ENCODE measurements around the gene TSPAN11. TPM values are rescaled to one million over a fixed set of nuclear protein-coding genes. Genes with fewer than 3 reads are reported as not detected.

The TSPAN11 gene
- total RNA-seq, 1 donor from 2014 or later: 2.6 TPM

DNA sequence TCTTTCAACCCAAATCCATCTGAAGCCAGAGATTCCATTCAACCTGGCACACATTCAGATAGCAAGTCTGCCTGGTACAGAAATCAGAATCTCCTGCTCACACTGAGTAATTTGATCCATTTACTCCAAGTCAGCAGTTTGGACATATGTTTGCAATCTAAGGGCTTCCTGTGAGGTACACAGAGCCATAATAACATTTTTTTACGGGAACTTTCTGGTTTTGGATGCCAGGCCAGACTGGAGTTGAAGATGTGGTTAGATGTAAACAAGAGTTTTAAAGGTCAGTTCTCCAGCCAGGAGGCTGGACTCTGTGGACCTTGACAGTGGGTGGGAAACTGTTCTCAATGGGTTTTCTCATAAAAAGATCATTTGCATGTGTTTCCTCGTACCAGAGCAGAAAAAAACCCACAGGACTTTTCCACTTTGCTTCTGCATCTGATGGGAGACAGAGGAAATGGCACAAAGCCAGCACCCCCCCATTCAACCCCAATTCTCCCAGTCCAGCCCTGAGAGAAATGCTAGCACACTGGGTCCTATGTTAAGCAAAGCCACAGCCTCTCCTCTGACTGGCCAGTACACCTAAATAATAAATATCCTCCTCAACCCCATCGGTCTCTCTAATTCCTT, 17.7 kb upstream of the TSPAN11 start:
- ATAC-seq: peak; percentile 66
- no peak for DNase-seq
- intact Hi-C loops (cut with micrococcal nuclease): no loop called here

DNA sequence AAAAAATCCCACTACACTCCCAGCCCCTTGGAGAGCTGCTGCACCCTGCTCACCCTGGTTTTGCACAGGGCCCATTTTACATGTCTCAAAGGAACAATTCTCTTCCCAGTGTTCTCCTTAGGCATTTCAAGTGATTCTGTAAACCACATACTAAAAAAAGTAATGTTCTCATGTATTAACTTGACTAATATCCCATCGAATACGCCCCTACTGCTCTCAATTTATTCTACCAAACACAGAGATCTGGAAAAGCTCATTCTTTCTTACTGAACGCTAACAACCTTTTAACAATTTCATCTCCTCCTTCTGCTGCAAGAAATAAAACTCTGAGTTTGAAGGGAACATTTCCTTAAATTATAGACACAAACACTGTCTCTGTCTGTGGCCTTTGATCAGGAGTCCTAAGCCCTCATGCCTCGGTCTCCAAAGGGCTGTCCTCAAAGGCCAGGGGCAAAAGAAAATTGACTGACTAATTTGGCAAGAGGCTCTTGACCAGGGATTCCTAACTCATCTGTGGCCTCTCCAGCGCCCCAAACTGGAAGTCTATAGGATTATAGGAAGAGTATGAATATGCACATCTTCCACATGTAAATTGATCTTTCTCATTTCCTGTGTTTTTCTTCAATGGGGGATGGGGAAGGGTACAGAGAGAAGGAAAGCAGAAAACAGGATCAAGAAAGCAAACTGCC, 17.1 kb upstream of the TSPAN11 start:
- DNase-seq (no peak), ATAC-seq (no peak)
- intact Hi-C loops (cut with micrococcal nuclease): no loop called here

DNA sequence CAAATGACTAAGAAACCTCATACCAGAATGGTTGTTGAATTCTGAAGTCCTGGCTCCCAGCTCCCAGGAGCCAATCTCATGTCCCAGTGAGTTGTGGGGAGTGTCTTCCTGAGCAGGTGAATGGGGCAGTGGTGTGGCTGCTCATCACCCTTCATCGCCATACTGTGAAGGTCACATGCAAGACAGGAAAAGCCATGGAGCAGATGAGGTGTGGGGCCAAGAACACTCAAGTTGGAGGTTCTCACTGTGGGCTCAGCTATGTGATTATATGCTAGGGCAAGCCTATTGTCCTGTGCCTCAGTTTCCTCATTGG, 16.6 kb upstream of the TSPAN11 start:
- ATAC-seq: no peak
- DNase-seq: no peak
- intact Hi-C loops (cut with micrococcal nuclease): no loop called here

DNA sequence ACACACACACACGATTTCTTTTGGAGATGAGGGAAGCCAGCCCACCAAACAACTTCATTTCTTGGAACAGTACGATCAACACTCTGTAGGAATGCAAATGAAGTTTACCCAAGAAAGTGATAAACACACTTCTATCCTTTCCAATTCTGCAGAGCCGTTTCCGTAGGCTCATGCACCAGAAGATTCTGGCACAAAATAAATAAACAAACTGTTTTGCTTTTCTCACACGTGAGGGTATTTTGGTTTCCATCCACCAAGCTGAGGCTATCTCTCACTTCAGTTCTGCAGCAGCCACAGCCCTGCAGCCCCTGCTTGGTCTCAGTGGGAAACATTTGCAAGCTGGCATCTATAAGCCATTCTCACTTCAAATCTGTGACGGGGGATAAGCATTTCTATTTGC, 15.3 kb upstream of the TSPAN11 start:
- DNase-seq (no peak), ATAC-seq (no peak)
- intact Hi-C loops (cut with micrococcal nuclease): no loop called here

DNA sequence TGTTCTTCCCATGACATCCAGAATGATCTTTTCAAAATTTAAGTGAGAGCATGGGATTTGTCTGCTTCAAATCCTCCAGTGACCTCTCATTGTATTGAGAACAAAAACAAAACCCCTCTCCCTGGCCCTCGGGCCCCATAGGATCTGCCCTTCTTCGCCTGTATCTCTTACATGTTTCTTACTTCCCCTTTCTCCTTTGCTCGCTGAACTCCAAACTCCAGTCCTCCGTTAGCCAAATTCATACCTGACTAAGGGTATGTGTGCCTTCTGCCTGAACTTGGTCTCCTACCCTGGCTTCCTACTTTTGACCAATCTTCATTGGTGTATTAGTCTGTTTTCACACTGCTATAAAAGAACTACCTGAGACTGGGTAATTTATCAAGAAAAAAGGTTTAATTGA, 13.2 kb upstream of the TSPAN11 start:
- intact Hi-C loops (cut with micrococcal nuclease): no loop called here
- ATAC-seq (no peak), DNase-seq (no peak)

DNA sequence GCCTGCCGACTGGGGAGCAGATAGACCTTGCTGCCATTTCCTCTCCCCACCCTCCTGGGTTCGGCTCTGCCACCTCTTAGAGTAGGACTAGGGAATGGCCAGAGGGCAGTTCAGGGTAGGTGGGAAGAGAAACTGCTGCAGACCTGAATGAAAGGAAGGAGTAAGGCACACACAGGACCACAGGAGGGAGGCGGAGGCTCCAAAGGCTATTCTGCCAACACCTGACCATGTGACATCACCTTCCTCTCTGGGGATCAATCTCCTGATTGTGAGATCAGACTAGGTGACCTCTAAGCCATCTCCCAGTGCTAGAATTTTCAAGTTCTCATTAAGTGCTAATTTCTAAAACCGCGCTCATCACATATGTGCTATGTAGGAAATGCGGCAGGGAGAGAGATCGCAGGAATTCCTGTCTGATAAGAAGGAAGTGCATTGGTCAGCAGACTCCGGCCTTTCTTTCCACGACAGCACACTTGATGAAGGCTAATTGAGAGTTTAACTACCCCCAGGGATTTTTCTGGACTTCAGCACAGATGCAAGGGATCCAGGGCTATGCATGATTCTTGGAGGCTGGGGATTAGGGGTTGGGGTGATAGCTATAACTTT, 11.5 kb upstream of the TSPAN11 start:
- ATAC-seq: no peak
- intact Hi-C loops (cut with micrococcal nuclease): no loop called here
- DNase-seq: no peak

DNA sequence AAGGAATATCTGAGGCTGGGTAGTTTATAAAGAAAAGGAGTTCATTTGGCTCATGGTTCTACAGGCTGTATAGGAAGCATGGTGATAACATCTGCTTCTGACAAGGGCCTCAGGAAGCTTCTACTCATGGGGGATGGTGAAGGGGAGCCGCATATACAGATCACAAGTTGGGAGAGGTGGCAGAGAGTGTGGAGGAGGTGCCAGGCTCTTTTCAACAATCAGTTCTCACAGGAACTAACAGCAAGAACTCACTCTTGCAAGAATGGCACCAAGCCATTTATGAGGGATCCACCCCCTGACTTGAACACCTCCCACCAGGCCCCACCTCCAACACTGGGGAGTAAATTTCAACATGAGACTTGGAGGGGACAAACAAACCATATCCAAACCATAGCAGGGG, 3.5 kb upstream of the TSPAN11 start:
- DNase-seq (no peak), ATAC-seq (peak; percentile 39)
- intact Hi-C loops (cut with micrococcal nuclease): no loop called here

DNA sequence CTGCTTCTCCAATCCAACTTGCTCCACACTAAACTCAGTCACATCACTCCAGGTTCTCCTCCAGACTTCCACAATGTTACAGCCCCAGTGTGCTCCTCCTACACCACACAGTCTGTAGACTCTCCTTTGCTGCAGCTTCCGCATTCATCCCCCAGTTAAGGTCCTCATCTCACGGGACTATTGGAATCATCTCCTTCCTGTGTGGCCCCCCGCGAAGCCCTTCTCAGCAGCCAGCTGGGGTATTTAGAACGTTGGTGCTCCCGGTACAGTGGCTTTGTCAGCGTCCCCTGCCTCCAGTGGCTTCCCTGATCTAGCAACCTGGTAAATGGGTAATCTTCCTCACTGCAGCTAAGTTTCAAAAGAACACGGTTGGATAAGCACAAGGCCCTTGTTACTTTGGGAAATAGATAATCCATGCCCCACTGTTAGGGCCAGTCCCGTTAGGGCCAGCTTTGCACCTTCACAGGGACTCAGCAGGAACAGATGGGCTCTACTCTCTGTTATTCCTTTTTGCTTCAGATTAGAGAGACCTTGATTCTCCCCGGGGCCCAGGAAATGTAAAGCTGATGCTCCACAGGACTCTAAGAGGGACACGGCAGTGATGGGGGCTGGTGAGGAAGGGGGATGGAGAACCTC, 823 bp upstream of the TSPAN11 start:
- ATAC-seq (no peak), DNase-seq (no peak)
- intact Hi-C loops (cut with micrococcal nuclease): no loop called here

DNA sequence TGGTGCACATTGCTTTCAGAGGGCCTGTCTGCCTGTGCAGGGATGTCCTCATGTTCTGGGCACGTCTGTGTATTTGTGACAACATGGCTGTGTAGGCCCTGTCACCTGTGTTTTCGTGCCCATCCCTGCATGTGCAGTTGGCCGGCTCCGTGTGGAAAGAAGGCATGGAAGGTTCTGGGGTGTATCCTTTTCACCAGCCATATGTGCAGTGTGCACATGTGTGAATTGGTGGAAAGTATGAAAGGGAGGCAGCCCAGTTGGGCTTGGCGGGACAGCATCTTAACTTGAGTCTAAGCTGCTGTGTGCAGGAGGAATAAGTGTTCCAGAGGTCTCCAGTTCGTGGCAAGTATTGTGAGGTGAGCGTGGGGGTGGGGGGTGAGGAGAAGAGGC, 669 bp downstream of the TSPAN11 start:
- no peak for ATAC-seq
- intact Hi-C loops (cut with micrococcal nuclease): no loop called here
- DNase-seq: no peak

DNA sequence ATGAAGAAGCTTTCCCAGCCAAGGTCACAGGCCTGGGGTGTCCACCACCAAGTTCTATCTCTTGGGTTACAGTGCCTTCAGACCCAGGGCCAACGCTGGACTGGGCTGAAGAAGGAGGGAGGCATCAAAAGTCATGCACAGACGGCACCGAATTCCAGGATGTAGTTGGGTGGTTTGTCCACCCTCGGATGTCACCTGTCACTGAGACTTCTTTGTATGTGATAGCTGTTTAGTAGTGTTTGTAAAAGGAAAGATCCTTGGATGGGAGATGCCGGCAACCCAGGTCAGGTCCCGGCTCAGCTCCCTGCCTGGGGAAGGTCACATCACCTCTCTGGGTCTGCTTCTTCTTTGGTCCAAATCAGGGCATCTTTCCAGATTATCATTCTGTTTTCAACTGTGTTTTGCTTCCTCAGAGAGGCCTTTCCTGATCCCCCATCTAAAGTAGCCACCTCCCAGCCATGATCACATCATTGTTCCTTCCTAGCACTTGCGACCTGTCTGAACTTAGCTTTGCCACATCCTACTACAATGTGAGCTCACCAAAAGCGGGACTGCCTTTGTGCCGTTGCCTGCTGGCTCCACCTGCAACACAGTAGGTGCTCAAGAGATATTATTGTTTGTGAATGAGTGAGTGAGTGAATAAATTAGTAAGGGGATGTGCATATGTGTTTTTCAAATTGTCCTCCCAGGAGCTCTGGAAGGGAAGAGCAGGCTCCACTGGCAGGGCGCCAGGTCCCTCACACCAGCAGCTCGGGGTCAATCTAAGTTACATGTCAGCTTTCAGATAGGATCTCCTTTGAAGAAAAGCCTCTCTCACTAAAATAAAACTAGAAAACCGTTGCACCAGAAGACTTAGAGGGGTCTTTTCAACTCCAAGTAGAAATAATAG, 2.1 kb downstream of the TSPAN11 start:
- intact Hi-C loops (cut with micrococcal nuclease): no loop called here
- ATAC-seq: no peak
- peak; percentile 76 for DNase-seq

DNA sequence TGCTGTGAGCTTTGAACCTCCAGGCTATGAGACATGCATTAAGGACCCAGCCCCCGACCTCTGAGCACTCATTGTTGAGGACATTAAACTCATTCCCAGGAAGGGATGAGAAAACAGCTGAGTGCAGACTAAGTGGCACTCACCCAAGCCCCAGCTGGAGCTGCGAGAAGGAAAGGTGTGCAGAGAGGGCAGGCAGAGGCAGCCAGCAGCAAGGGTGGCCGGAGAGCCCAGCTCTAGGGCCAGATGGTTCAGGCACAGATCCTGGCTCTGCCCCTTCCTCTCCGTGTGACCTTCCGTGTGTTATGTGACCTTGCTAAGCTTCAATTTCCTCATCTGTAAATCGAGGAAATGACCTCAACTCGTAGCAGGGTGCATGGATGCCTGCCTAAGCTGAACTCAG, 3.7 kb downstream of the TSPAN11 start:
- DNase-seq: no peak
- no peak for ATAC-seq

DNA sequence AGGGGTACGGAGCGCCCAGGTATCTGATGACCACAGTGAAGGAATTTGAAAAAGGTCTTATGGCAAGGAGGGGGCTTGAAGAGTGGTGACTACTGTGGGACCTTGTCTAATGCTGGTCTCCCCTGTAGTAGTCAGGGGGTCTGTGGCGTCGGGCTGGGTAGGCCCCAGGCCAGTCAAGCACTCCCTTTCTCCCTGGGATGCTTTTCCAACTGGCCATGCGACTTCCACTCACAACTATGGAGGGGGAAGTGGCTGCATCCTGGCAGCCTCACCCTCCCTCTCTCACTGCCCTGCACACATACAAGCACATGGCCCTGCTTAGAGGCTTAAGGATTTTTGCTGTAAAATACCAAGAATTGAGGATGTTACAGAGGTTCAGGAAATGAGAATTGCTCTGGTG, 4.1 kb downstream of the TSPAN11 start:
- intact Hi-C loops (cut with micrococcal nuclease): no loop called here
- no peak for DNase-seq
- no peak for ATAC-seq

More for the DNA sequence above, 3.7 kb downstream of the TSPAN11 start:
- intact Hi-C loops (cut with micrococcal nuclease): no loop called here

DNA sequence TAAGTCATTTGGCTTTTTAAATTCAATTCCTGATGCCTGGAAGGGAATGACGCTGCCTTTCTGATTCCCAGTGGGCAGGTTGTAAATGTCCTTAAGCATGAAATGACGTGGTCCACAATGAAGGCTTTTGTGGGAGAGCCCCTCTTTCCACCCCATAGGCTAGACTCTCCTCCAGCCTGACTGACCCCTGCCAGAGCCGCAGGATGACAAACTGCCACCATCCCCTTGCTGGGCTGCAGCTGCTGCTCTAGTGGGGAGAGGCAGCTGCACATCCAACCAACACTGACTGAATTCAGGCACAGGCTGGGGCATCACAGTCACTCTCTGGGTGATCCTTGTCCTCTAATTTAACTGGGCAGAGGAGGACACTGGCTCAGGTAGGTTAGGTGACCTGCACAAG, 6.3 kb downstream of the TSPAN11 start:
- ATAC-seq (no peak), DNase-seq (no peak)
- intact Hi-C loops (cut with micrococcal nuclease): no loop called here

DNA sequence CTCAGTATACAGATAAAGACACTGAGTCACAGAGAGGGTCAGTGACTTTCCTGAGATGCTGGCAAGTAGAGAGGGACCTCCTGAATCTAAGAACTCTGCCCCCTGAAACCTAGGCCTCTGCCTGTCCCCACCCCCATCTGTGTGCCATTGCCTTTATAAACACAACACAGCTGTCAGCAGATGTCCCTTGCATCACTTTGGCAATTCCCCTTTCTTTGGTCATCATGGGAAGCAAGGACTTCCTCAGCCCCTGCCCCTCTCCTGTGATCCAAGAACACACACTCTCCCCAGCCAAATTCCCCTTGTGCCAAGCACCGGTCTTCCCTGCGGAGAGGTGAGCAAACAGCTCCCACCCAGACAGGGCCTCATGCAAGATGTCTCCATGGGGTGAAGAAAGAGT, 8.3 kb downstream of the TSPAN11 start:
- no peak for DNase-seq
- ATAC-seq: no peak
- intact Hi-C loops (cut with micrococcal nuclease): no loop called here

DNA sequence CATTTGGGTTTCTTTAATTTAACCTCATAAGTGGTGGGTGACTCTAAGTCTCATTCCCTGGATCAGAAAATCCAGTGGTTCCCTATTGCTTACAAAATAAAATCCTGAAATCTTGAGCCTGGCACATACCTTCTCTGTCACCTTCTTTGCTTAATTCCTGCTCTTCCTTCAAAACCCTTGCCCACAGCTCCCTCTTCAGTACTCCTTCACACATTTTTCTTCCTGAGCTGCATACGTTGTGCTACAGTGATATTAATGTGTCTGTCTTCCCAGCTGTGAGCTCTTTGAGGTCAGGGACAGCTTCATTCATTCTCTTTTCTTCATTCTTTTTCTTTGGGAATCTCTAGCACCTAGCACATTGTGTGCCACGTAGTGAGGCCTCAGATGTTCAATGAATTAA, 9.5 kb downstream of the TSPAN11 start:
- ATAC-seq (no peak), DNase-seq (no peak)
- intact Hi-C loops (cut with micrococcal nuclease): no loop called here

DNA sequence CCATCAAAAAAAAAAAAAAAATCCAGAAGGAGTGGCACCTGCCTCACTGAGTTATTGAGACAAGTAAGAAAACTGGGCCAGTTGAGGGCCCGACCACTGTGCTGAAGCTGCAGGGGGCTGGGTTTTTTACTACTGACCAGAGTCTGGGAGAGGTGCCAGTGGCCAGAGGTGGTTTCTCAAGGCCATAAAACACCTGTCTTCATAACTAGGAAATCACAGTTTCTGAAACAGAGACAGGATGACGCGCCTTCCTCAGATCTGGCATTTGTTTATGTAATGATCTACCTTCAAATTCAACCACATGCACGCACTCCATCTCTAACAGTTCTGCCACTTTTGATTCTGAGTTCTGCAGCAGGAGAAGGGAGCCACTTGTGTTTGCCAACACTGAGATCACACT, 12.7 kb downstream of the TSPAN11 start:
- intact Hi-C loops (cut with micrococcal nuclease): no loop called here
- ATAC-seq (no peak), DNase-seq (no peak)

DNA sequence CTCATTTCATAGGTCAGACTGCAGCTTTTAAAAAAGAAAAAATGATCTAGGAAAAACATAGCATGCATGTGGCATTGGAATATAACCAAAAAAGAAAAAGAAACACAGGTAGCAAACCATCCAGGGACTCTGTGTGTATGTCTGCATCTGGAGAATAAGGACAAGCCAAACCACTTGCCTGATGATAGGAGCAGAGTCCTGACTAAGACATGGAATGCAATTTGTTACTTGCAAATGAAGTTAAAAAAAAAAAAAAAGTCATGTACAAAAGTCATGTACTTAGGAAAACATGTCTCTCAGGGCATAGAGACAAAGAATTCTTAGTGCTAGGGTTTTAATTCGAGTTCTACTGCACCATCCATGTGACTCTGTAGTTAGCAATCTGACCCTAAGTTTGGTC, 15.9 kb downstream of the TSPAN11 start:
- intact Hi-C loops (cut with micrococcal nuclease): no loop called here
- DNase-seq (no peak), ATAC-seq (no peak)

DNA sequence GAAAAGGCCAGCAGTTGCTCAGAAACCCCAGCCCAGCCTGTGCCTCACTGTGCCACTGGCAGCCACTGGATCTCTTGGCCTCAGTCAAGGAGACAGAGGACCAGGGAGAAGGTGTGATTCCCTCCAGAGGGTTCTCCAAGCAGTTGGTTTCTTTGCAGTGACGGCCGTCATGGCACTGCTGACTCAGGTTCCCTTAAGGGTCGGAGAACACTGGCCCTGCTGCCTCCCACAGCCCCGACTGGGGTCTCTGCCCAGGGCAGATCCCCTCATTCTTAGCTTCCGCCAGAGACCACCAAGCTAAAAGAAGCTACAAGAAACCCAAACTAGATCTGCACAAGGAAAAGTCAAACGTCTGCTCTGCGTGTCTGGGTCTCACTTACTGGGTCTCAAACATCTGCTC, 16.4 kb downstream of the TSPAN11 start:
- no peak for DNase-seq

DNA sequence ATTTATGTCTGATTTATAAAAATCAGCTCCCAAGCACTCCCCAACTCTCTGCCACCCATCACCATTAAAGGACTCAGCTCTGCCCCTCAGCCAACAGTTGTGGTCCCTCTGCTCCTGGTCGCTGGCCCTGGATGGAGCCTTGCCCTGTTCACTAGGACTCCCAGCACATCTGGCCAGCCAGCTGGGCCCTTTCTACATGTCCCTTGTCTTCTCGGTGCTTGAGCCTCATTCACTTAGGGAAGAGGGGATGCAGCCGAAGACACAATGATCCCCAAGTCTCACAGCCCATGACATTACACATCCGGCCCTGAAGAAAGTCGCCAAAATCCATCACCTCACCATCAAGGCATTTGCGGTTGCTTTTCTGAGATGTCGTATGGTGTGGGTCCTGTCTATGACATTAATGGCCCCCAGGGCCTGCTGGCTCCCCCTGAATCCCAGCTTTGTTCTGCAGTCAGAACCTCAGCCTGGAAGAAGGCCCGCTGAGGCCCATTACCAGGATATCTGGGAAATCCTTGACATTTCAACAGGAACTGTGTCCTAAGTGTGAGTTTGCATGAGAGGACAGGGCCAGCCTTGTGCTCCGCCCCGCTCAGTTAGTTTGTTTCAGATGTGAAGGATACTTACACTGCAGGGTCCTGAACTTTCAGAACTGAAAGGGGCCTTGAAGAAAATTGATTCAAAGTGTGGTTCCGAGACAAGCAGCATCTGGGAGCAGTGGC, 19.1 kb downstream of the TSPAN11 start:
- peak; percentile 66 for ATAC-seq
- no peak for DNase-seq
- intact Hi-C loops (cut with micrococcal nuclease): no loop called here

More for the DNA sequence above, 16.4 kb downstream of the TSPAN11 start:
- no peak for ATAC-seq
- intact Hi-C loops (cut with micrococcal nuclease): no loop called here
